Mesenchymal stem cell (in vitro differentiated cells and primary cell): ENCODE data around the gene BID.

Experiments used
- DNase-seq: peaks from one replicate; pipeline ENCODE4 v3.0.0-alpha.2; 2013
- H2AFZ ChIP-seq: one replicate; pipeline ENCODE4 v1.6.1; 2013; ENCODE audit warnings: low read depth, mild to moderate bottlenecking, control low read depth, inconsistent platforms, low read length, moderate library complexity
- H2AK5ac ChIP-seq: 2 replicates; pipeline ENCODE4 v1.6.1; 2013; ENCODE audit warnings: low read length, moderate library complexity, mild to moderate bottlenecking, inconsistent platforms; ENCODE audit not compliant: severe bottlenecking
- H2BK120ac ChIP-seq: one replicate; pipeline ENCODE4 v1.6.1; 2013; ENCODE audit warnings: low read depth, mild to moderate bottlenecking, inconsistent platforms, low read length, moderate library complexity
- H2BK12ac ChIP-seq, 2 experiments: one replicate each; pipeline ENCODE4 v1.6.1; 2013; ENCODE audit warnings: inconsistent platforms in 2 of 2, low read length in 2 of 2, mild to moderate bottlenecking in 2 of 2, moderate library complexity in 2 of 2, control low read depth in 1 of 2
- H2BK15ac ChIP-seq: one replicate; pipeline ENCODE4 v1.6.1; 2013; ENCODE audit warnings: mild to moderate bottlenecking, low read depth, inconsistent platforms; ENCODE audit not compliant: poor library complexity, severe bottlenecking
- H2BK5ac ChIP-seq: 2 replicates; pipeline ENCODE4 v1.6.1; 2013; ENCODE audit warnings: low read depth, mild to moderate bottlenecking, low read length, control low read depth, inconsistent platforms; ENCODE audit not compliant: poor library complexity, severe bottlenecking
- H3K14ac ChIP-seq, 2 experiments: one replicate each; pipeline ENCODE4 v1.6.1; 2013; ENCODE audit warnings: inconsistent platforms in 2 of 2, low read length in 2 of 2, control low read depth in 1 of 2, mild to moderate bottlenecking in 1 of 2, moderate library complexity in 1 of 2
- H3K18ac ChIP-seq, 2 experiments: one replicate each; pipeline ENCODE4 v1.6.1; 2013; ENCODE audit warnings: inconsistent platforms in 2 of 2, low read length in 2 of 2, control low read depth in 1 of 2, low read depth in 1 of 2, mild to moderate bottlenecking in 1 of 2
- H3K23ac ChIP-seq, 2 experiments: one replicate each; pipeline ENCODE4 v1.6.1; 2013; ENCODE audit warnings: inconsistent platforms in 2 of 2, low read length in 2 of 2, mild to moderate bottlenecking in 2 of 2, moderate library complexity in 2 of 2, control low read depth in 1 of 2
- H3K27ac ChIP-seq: 2 replicates; pipeline ENCODE4 v1.5.1; 2013; ENCODE audit warnings: mild to moderate bottlenecking, moderate library complexity, low read length, control low read depth, inconsistent platforms; ENCODE audit not compliant: poor library complexity, severe bottlenecking
- H3K27me3 ChIP-seq, 2 experiments: 2 replicates each; pipeline versions ENCODE4 v1.6.1 to v1.7.0; 2013; ENCODE audit warnings: low read length in 2 of 2, mild to moderate bottlenecking in 2 of 2, moderate library complexity in 2 of 2, control low read depth in 1 of 2, inconsistent platforms in 1 of 2; ENCODE audit not compliant: control insufficient read depth in 1 of 2, insufficient read depth in 1 of 2
- H3K36me3 ChIP-seq, 2 experiments: 2 replicates each; pipeline versions ENCODE4 v1.6.1 to v1.7.0; 2013; ENCODE audit warnings: low read length in 2 of 2, control low read depth in 1 of 2, inconsistent platforms in 1 of 2, low read depth in 1 of 2, mild to moderate bottlenecking in 1 of 2; ENCODE audit not compliant: insufficient read depth in 2 of 2, control insufficient read depth in 1 of 2
- H3K4ac ChIP-seq, 2 experiments: one replicate each; pipeline ENCODE4 v1.6.1; 2013; ENCODE audit warnings: inconsistent platforms in 2 of 2, low read length in 2 of 2, mild to moderate bottlenecking in 2 of 2, moderate library complexity in 2 of 2, control low read depth in 1 of 2, low read depth in 1 of 2
- H3K4me1 ChIP-seq: 2 replicates; pipeline ENCODE4 v1.6.1; 2013; ENCODE audit warnings: low read depth, low read length, control low read depth; ENCODE audit not compliant: control insufficient read depth, insufficient read depth
- H3K4me2 ChIP-seq: 2 replicates; pipeline ENCODE4 v1.6.1; 2013; ENCODE audit warnings: low read length, mild to moderate bottlenecking, inconsistent platforms; ENCODE audit not compliant: poor library complexity, severe bottlenecking
- H3K4me3 ChIP-seq, 2 experiments: 2 replicates each; pipeline versions ENCODE4 v1.5.1 to v1.7.0; 2013; ENCODE audit warnings: low read length in 2 of 2, mild to moderate bottlenecking in 2 of 2, control low read depth in 1 of 2, low read depth in 1 of 2; ENCODE audit not compliant: insufficient read depth in 1 of 2
- H3K79me1 ChIP-seq: replicated peaks from 2 replicates; pipeline ENCODE4 v1.6.1; 2013; ENCODE audit warnings: mild to moderate bottlenecking, control low read depth, low read length, inconsistent platforms; ENCODE audit not compliant: poor library complexity, severe bottlenecking
- H3K9ac ChIP-seq: 2 replicates; pipeline ENCODE4 v1.7.0; 2013; ENCODE audit warnings: mild to moderate bottlenecking, low read length, moderate library complexity
- H3K9me3 ChIP-seq: 2 replicates; pipeline ENCODE4 v1.7.0; 2013; ENCODE audit warnings: mild to moderate bottlenecking, low read length; ENCODE audit not compliant: control insufficient read depth
- H4K8ac ChIP-seq: one replicate; pipeline ENCODE4 v1.6.1; 2013; ENCODE audit warnings: inconsistent platforms, mild to moderate bottlenecking, low read length, moderate library complexity
- H4K91ac ChIP-seq: one replicate; pipeline ENCODE4 v1.6.1; 2013; ENCODE audit warnings: mild to moderate bottlenecking, low read length, inconsistent platforms
- WGBS: methylation state at CpG from one replicate; pipeline ENCODE4 v1.1.7; 2013; ENCODE audit warnings: mixed read lengths; 5-methylcytosine and 5-hydroxymethylcytosine counted together

Gene BID

GRCh38 chr22:17729561-17729960 lies 44.7 kb downstream of the BID start:
- H3K9ac ChIP-seq, result no peak overlapping the region
- no peak overlapping the region for H3K4me2 ChIP-seq
- H2BK12ac ChIP-seq, result no peak overlapping the region
- no peak overlapping the region for H3K4me3 ChIP-seq
- H4K91ac ChIP-seq, result no peak overlapping the region
- DNase-seq, result no peak
- no peak overlapping the region for H3K18ac ChIP-seq
- peaks cover 12% of the 10 kb centered on the region for H3K4me1 ChIP-seq
- H3K36me3 ChIP-seq, result peaks cover 35 to 82% of the 10 kb centered on the region in 2 experiments
- H3K9me3 ChIP-seq, result no peaks in the 10 kb centered on the region
- H2AFZ ChIP-seq, result no peak overlapping the region
- no peak overlapping the region for H3K23ac ChIP-seq
- H4K8ac ChIP-seq, result no peak overlapping the region
- 96% methylated on average over 5 of the region's 6 CpGs for WGBS
- no peak overlapping the region for H2BK120ac ChIP-seq
- H3K27ac ChIP-seq, result no peak overlapping the region
- H2BK5ac ChIP-seq, result no peak overlapping the region
- no peak overlapping the region for H3K14ac ChIP-seq
- no peak overlapping the region for H2BK15ac ChIP-seq
- H2AK5ac ChIP-seq, result no peak overlapping the region
- no peaks in the 10 kb centered on the region for H3K27me3 ChIP-seq
- H3K79me1 ChIP-seq, result peaks cover 28% of the 10 kb centered on the region
- no peak overlapping the region for H3K4ac ChIP-seq

GRCh38 chr22:17728786-17729185 lies 45.5 kb downstream of the BID start:
- H3K27ac ChIP-seq, result no peak overlapping the region
- no peak overlapping the region for H3K9ac ChIP-seq
- no peaks in the 10 kb centered on the region for H3K9me3 ChIP-seq
- H3K4ac ChIP-seq, result no peak overlapping the region
- DNase-seq, result no peak
- no peak overlapping the region for H4K8ac ChIP-seq
- no peak overlapping the region for H2AK5ac ChIP-seq
- peaks cover 33 to 74% of the 10 kb centered on the region in 2 experiments for H3K36me3 ChIP-seq
- no peak overlapping the region for H3K4me3 ChIP-seq
- no peak overlapping the region for H2AFZ ChIP-seq
- H3K14ac ChIP-seq, result no peak overlapping the region
- no peak overlapping the region for H2BK15ac ChIP-seq
- H2BK120ac ChIP-seq, result no peak overlapping the region
- H2BK12ac ChIP-seq, result no peak overlapping the region
- WGBS, result 98% methylated on average over 4 of the region's 8 CpGs
- H3K27me3 ChIP-seq, result no peaks in the 10 kb centered on the region
- H2BK5ac ChIP-seq, result no peak overlapping the region
- H4K91ac ChIP-seq, result no peak overlapping the region
- H3K23ac ChIP-seq, result no peak overlapping the region
- H3K18ac ChIP-seq, result no peak overlapping the region
- H3K4me1 ChIP-seq, result peaks cover 12% of the 10 kb centered on the region
- peaks cover 27% of the 10 kb centered on the region for H3K79me1 ChIP-seq
- no peak overlapping the region for H3K4me2 ChIP-seq

GRCh38 chr22:17726928-17727897 lies 47.1 kb downstream of the BID start:
- H3K4ac ChIP-seq, result peak overlapping the region; percentile 15 to 24
- H3K23ac ChIP-seq, result no peak overlapping the region
- H3K4me2 ChIP-seq, result no peak overlapping the region
- H3K4me1 ChIP-seq, result peaks cover 12% of the 10 kb centered on the region
- H2BK120ac ChIP-seq, result peak overlapping the region; percentile 6
- no peak overlapping the region for H2AFZ ChIP-seq
- 91% methylated on average over 18 of the region's 18 CpGs for WGBS
- peak overlapping the region; percentile 80 for H2BK5ac ChIP-seq
- H2BK12ac ChIP-seq, result peak overlapping the region in 1 of 2 experiments; percentile 18
- no peak overlapping the region for H3K4me3 ChIP-seq
- H4K91ac ChIP-seq, result peak overlapping the region; percentile 91
- H3K79me1 ChIP-seq, result peaks cover 28% of the 10 kb centered on the region
- no peaks in the 10 kb centered on the region for H3K9me3 ChIP-seq
- no peak overlapping the region for H3K14ac ChIP-seq
- H3K9ac ChIP-seq, result no peak overlapping the region
- DNase-seq, result no peak
- peak overlapping the region; percentile 75 for H3K27ac ChIP-seq
- peak overlapping the region; percentile 25 to 81 for H3K18ac ChIP-seq
- no peak overlapping the region for H2BK15ac ChIP-seq
- H3K27me3 ChIP-seq, result no peaks in the 10 kb centered on the region
- H4K8ac ChIP-seq, result peak overlapping the region; percentile 81
- peak overlapping the region; percentile 77 for H2AK5ac ChIP-seq
- peaks cover 33 to 66% of the 10 kb centered on the region in 2 experiments for H3K36me3 ChIP-seq
